NCI-H1694 (cell line): ENCODE measurements around the gene NCMAP.
A peak's percentile ranks its signal among the peaks of the same experiment; 100 is the strongest.

Experiments used
- DNase-seq: peaks from one replicate; lab custom pipeline; 2025; lab: John Stamatoyannopoulos, UW

Gene NCMAP

GRCh38 chr1:24622218-24622617 is 66.3 kb downstream of the NCMAP start:
- no peak for DNase-seq

GRCh38 chr1:24632832-24633175 is 76.9 kb downstream of the NCMAP start:
- DNase-seq, result no peak

GRCh38 chr1:24635195-24635843 is 79.4 kb downstream of the NCMAP start:
- DNase-seq, result peak; percentile 71

GRCh38 chr1:24636661-24637357 is 80.9 kb downstream of the NCMAP start:
- no peak for DNase-seq

- DNase-seq, result no peak
Measured at GRCh38 chr1:24639094-24639493, 83.2 kb downstream of the NCMAP start.

- no peak for DNase-seq
Measured at GRCh38 chr1:24639881-24640280, 84.0 kb downstream of the NCMAP start.

- DNase-seq, result no peak
Measured at GRCh38 chr1:24640288-24640687, 84.4 kb downstream of the NCMAP start.

- no peak for DNase-seq
Measured at GRCh38 chr1:24641646-24642151, 85.8 kb downstream of the NCMAP start.

GRCh38 chr1:24642481-24643362 is 86.8 kb downstream of the NCMAP start, which contains the start of gene SRRM1:
Gene SRRM1 (plus strand): TSS chr1:24643302. CDS start chr1:24643327, 25 bp downstream.
- DNase-seq, result peak; percentile 96

GRCh38 chr1:24643363-24644099 is 87.6 kb downstream of the NCMAP start:
- no peak for DNase-seq

- DNase-seq, result no peak
Measured at GRCh38 chr1:24644100-24644384, 88.2 kb downstream of the NCMAP start.

- DNase-seq, result no peak
Measured at GRCh38 chr1:24648919-24649318, 93.0 kb downstream of the NCMAP start.

GRCh38 chr1:24652382-24652781 is 96.5 kb downstream of the NCMAP start:
- no peak for DNase-seq

- DNase-seq, result no peak
Measured at GRCh38 chr1:24654010-24654409, 98.1 kb downstream of the NCMAP start.

GRCh38 chr1:24656046-24656445 is 100.2 kb downstream of the NCMAP start:
- DNase-seq, result no peak

GRCh38 chr1:24657781-24658180 is 101.9 kb downstream of the NCMAP start:
- DNase-seq, result no peak
